GM06990 (cell line): ENCODE results near the gene HSPG2.

Source experiments
- DNase-seq: peaks from one replicate; pipeline ENCODE4 v3.0.0-alpha.2; 2011; ENCODE audit not compliant: insufficient read length; ENCODE audit errors: extremely low read depth
- H3K27me3 ChIP-seq: replicated peaks from 2 replicates; pipeline ENCODE4 v1.6.0; 2011; ENCODE audit warnings: low read length; ENCODE audit not compliant: control insufficient read depth, insufficient read depth
- H3K36me3 ChIP-seq: 2 replicates; pipeline ENCODE4 v1.5.1; 2011; ENCODE audit warnings: low read length; ENCODE audit not compliant: control insufficient read depth, insufficient read depth
- H3K4me3 ChIP-seq: replicated peaks from 2 replicates; pipeline ENCODE4 v1.5.1; 2011; ENCODE audit warnings: low read depth, mild to moderate bottlenecking, control low read depth, low read length
- TF ChIP-seq, protein P1 (sequence below): IDR thresholded peaks from 2 replicates; pipeline ENCODE4 v1.5.1; 2011; ENCODE audit warnings: low read length, control low read depth, mild to moderate bottlenecking, inconsistent platforms; ENCODE audit not compliant: insufficient read depth, poor library complexity, severe bottlenecking

The HSPG2 gene

DNA sequence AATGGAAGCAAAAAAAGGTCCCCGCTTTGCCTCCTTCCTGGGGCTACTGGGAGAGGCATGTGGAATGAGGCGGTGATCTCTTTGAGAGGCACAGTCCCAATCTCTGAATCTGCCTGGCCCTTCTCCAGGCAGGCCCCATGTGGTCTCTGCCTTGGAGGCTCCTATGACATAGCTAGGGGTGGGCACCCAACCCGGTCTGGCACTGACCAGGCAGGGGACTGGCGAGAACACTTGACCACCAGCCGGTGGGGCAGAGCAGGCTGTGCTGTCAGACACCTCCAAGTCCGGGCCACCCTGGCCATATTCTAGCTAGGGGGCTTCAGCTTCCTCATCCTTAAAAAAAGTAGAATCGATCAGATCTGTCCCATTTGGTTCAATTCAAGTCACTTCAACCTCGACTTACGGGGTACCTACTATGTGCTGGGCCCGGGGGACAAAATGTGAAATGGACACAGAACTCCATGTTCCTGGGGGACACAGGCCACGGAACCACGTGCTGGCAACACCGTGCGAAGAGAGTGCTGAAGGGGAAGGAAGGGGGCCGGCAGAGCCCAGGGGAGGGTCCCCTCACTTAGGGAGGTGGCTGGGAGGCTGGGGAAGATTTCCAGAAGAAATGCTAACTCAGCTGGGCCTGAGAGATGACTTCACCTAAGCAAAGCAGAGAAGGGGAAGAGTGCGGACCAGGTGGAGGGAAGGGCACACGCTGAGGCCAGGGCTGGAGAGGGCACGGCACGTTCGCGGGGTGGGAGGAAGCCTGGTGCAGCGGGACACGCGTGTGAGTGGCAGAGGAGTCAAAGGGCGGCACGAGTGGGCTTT, 33.3 kb downstream of the HSPG2 start:
- TF ChIP-seq, protein P1, sequence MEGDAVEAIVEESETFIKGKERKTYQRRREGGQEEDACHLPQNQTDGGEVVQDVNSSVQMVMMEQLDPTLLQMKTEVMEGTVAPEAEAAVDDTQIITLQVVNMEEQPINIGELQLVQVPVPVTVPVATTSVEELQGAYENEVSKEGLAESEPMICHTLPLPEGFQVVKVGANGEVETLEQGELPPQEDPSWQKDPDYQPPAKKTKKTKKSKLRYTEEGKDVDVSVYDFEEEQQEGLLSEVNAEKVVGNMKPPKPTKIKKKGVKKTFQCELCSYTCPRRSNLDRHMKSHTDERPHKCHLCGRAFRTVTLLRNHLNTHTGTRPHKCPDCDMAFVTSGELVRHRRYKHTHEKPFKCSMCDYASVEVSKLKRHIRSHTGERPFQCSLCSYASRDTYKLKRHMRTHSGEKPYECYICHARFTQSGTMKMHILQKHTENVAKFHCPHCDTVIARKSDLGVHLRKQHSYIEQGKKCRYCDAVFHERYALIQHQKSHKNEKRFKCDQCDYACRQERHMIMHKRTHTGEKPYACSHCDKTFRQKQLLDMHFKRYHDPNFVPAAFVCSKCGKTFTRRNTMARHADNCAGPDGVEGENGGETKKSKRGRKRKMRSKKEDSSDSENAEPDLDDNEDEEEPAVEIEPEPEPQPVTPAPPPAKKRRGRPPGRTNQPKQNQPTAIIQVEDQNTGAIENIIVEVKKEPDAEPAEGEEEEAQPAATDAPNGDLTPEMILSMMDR, result no peak
- no peak for DNase-seq
- H3K27me3 ChIP-seq, result no peaks in the 10 kb centered on the region; the same call in none of the 2 replicates
- no peaks in the 10 kb centered on the region for H3K36me3 ChIP-seq
- no peak overlapping the region for H3K4me3 ChIP-seq

DNA sequence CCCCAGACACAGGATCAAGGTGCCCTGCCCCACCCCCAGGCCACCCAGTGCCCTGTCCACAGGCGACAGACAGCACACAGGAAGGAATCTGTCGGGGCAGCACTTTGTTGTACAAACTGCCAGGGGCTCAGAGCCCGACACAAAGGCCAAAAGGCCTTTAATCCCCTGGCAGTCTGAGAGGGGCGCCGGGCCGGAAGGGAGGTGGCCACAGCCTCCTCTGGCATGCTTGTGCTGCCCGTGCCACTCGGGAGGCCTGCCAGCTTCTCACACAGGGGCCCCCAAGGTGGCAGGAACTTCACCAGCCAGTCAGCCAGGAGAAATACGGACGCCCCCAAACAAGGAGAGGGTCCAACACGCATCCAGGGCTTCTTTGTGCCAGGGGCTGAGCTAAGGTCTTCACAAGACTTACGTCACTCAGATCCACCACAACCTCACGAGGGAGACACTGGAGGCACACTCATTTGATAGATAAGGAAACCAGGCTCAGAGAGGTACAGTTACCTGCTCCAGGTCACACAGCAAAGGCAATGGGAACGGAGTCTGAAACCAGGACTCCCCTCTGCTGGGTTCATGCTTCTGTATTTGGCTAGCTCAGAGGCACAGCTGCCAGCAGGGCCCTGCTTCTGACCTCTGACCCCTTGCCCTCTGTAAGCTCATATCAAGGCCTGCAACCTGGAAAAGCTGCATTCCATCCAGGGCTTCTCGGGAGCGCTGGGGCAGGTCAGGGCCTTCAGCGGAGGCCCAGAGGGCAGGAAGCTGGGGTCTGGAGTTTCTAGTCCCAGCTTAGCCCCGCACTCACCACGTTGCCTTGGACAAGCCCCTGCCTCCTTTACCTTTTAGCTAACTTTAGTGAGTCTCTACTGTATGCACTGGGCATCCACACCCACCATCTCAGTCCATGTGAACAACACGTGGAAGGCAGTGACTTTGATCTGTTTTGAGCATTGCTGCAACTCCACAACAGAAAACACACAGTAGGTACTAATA, 34.8 kb downstream of the HSPG2 start:
- Histone ChIP-seq H3K36me3 (no peaks in the 10 kb centered on the region), H3K4me3 (no peak overlapping the region), H3K27me3 (no peaks in the 10 kb centered on the region; the same call in none of the 2 replicates)
- no peak for DNase-seq
- TF ChIP-seq, protein P1, result no peak

DNA sequence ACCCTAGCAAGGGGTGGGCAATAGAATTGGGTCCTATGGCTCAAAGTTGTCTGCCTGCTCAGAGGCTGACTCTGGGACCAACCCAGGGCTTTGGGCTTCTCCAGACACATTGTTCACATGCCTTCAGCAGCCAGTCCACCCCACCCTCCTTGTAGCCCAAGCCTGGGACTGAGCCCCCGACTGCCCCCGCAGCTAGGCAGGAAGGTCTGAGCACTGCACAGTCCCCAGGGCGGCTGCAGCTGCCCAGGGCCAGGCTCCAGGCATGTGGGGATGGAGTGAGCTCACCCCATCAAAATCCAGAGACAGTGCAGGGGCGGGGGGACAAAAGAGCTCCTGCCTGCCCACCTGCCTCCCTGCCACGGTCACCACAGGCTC, 35.6 kb downstream of the HSPG2 start:
- H3K27me3 ChIP-seq, result no peaks in the 10 kb centered on the region; the same call in none of the 2 replicates
- H3K36me3 ChIP-seq, result no peaks in the 10 kb centered on the region
- no peak overlapping the region for H3K4me3 ChIP-seq
- DNase-seq, result no peak
- TF ChIP-seq, protein P1, result no peak

DNA sequence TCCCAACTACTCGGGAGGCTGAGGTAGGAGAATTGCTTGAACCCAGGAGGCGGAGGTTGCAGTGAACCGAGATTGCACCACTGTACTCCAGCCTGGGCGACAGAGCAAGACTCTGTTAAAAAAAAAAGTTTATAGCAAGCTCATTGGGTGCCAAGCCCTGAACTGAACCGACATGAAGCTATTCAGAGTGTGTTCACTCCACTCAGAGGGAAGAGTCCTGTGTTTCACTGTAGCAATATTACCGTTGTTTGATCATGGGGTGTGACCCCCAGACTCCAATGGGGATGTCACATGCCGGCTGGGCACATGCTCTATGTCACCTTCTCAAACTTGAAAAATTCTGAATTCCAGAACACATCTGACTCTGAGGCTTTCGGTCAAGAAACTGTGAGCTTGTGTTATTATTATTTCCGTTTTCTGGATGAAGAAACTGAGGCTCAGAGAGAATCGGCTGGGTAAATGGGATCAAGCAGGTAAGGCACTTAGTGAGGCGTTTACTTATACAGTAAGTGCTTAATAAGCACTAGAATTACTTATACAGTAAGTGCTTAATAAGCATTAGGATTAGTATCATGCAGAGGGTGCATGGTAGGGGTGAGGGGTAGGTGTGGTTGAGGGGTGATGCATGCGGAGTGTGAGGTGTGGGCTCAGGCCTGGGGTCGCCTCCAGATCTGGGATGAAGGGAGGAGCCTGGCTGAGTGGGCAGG, 36.2 kb downstream of the HSPG2 start:
- Histone ChIP-seq H3K4me3 (no peak overlapping the region), H3K36me3 (no peaks in the 10 kb centered on the region), H3K27me3 (no peaks in the 10 kb centered on the region; the same call in none of the 2 replicates)
- no peak for DNase-seq
- TF ChIP-seq, protein P1, result no peak

DNA sequence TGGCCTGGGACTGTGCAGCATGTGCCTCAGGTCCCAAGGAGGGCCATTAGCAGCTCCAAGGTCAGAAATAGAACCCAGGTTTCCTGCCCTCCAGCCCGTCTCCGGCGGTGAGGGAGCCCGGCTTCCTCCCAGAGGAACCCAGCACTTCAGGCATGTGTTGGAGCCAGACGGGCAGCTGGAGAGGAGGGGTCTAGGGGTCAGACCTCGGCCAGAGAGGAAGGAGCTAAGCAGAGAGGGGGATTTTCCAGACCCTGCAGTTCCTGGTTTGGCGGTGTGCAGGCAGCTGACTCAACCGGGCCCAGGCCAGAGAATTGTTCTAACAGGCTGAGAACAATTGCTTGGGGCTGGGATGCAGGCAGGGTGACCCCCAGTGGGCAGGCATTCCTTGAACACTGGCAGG, 37.1 kb downstream of the HSPG2 start:
- Histone ChIP-seq H3K4me3 (no peak overlapping the region), H3K36me3 (no peaks in the 10 kb centered on the region), H3K27me3 (no peaks in the 10 kb centered on the region; the same call in none of the 2 replicates)
- DNase-seq, result no peak
- TF ChIP-seq, protein P1, result no peak
